Measurements from ENCODE around the gene RAB43. TPM values are rescaled to one million over a fixed set of nuclear protein-coding genes. Genes with fewer than 3 reads are reported as not detected.

The RAB43 gene
- polyA plus RNA-seq, 2 of the 4 experiments (the other 2 are of a cell fraction) = 1.6 to 2.9 TPM

DNA sequence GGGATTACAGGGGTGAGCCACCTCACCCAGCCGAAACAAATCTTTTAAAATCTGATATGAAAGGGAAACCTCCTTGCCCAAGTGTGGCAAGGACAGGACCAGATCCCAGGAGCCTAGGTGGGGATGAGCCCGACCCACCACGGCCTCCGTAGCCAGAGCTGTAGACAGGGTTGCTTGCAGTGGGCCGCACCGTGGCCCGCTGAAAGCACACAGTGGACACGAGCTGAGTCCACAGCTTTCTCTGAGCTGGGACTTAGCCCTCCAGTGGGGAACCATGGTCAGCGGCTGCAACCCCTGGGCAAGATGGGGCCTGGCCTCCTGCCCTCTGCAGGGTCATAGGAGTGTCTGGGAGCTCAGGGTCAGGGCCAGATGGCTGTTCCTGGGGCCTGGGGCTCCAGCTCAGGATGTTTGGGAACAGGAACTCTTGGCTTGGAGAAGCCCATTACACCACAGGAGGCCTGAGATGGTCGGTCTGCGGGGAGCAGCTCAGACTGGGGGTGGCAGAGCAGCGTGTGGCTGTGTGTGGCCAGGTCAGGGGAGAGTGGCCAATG, 36.4 kb downstream of the RAB43 start:
- Histone ChIP-seq H3K4me2 (no peak overlapping the region), H3K4me1 (no peaks in the 10 kb centered on the region), H3K9me3 (no peaks in the 10 kb centered on the region), H3K4me3 (no peak overlapping the region), H3K27ac (no peak overlapping the region)
- ChIA-PET CTCF (interaction anchor here (1.4 to 2.7 kb wide), 2 partner anchors 32 kb away, joined by 6 to 10 read pairs; no protein-coding TSS in a partner anchor), POLR2A (no interaction called here)
- TF ChIP-seq HOXA7 (CRISPR knock-in tag; IDR thresholded peaks at IDR 0.05) (no peak), EP300 (IDR thresholded peaks at IDR 0.05) (no peak), CHD2 (IDR thresholded peaks at IDR 0.05; ENCODE audit: low read length, partially characterized antibody) (no peak), RAD21 (conservative IDR thresholded peaks at IDR 0.05 in 1 of 2, IDR thresholded peaks at IDR 0.05 in 1 of 2) (no peak), MAZ (IDR thresholded peaks at IDR 0.05; ENCODE audit: borderline replicate concordance, low read depth, low read length) (no peak), NFE2L2 (conservative IDR thresholded peaks at IDR 0.05; ENCODE audit: low read length) (no peak), HEYL (CRISPR knock-in tag; IDR thresholded peaks at IDR 0.05) (no peak), POLR2A (IDR thresholded peaks at IDR 0.05; ENCODE audit: low read length) (no peak), RFX5 (IDR thresholded peaks at IDR 0.05) (no peak), KDM1A (IDR thresholded peaks at IDR 0.05; ENCODE audit: low read depth) (no peak)
- TF ChIP-seq, protein P1, sequence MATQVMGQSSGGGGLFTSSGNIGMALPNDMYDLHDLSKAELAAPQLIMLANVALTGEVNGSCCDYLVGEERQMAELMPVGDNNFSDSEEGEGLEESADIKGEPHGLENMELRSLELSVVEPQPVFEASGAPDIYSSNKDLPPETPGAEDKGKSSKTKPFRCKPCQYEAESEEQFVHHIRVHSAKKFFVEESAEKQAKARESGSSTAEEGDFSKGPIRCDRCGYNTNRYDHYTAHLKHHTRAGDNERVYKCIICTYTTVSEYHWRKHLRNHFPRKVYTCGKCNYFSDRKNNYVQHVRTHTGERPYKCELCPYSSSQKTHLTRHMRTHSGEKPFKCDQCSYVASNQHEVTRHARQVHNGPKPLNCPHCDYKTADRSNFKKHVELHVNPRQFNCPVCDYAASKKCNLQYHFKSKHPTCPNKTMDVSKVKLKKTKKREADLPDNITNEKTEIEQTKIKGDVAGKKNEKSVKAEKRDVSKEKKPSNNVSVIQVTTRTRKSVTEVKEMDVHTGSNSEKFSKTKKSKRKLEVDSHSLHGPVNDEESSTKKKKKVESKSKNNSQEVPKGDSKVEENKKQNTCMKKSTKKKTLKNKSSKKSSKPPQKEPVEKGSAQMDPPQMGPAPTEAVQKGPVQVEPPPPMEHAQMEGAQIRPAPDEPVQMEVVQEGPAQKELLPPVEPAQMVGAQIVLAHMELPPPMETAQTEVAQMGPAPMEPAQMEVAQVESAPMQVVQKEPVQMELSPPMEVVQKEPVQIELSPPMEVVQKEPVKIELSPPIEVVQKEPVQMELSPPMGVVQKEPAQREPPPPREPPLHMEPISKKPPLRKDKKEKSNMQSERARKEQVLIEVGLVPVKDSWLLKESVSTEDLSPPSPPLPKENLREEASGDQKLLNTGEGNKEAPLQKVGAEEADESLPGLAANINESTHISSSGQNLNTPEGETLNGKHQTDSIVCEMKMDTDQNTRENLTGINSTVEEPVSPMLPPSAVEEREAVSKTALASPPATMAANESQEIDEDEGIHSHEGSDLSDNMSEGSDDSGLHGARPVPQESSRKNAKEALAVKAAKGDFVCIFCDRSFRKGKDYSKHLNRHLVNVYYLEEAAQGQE (IDR thresholded peaks at IDR 0.05) = no peak
- TF ChIP-seq, protein P2, sequence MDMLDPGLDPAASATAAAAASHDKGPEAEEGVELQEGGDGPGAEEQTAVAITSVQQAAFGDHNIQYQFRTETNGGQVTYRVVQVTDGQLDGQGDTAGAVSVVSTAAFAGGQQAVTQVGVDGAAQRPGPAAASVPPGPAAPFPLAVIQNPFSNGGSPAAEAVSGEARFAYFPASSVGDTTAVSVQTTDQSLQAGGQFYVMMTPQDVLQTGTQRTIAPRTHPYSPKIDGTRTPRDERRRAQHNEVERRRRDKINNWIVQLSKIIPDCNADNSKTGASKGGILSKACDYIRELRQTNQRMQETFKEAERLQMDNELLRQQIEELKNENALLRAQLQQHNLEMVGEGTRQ (IDR thresholded peaks at IDR 0.05) = no peak
- TF ChIP-seq, protein P3, sequence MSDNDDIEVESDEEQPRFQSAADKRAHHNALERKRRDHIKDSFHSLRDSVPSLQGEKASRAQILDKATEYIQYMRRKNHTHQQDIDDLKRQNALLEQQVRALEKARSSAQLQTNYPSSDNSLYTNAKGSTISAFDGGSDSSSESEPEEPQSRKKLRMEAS (IDR thresholded peaks at IDR 0.05) = no peak
- TF ChIP-seq, protein P4, sequence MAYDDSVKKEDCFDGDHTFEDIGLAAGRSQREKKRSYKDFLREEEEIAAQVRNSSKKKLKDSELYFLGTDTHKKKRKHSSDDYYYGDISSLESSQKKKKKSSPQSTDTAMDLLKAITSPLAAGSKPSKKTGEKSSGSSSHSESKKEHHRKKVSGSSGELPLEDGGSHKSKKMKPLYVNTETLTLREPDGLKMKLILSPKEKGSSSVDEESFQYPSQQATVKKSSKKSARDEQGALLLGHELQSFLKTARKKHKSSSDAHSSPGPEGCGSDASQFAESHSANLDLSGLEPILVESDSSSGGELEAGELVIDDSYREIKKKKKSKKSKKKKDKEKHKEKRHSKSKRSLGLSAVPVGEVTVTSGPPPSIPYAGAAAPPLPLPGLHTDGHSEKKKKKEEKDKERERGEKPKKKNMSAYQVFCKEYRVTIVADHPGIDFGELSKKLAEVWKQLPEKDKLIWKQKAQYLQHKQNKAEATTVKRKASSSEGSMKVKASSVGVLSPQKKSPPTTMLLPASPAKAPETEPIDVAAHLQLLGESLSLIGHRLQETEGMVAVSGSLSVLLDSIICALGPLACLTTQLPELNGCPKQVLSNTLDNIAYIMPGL (CRISPR knock-in tag; IDR thresholded peaks at IDR 0.05; ENCODE audit: borderline replicate concordance) = no peak
- ATAC-seq = no peak
- no peak for FAIRE-seq
- WGBS (ENCODE audit: missing lambda C conversion rate) = 91% methylated on average over 8 of the region's 12 CpGs
- no peak for DNase-seq (ENCODE audit: low read depth in 1 of 2, low spot score in 1 of 2)

DNA sequence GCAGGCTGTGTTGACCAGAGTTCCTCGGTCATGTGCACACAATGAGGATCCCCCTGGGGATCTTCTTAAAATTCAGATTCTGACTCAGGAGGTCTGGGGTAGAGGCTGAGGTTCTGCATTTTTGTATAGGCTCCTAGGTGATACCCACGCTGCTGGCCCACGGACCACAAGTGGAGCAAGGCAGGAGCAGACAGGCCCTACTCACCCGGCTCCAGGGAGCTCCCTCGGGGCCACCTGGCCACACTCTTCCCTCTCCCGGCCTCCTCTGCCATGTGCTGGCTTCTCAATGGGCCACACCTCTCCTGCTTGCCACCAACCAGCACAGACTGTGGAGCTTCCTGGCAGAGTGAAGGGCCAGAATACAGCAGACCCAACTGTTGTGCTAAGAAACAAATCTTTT, 37.1 kb downstream of the RAB43 start:
- 75% methylated on average over 6 of the region's 6 CpGs for WGBS (ENCODE audit: missing lambda C conversion rate)
- POLR2A ChIA-PET = no interaction called here
- CTCF ChIA-PET = interaction anchor here (1.4 kb wide), 1 partner anchor 31 kb away, joined by 6 read pairs; no protein-coding TSS in a partner anchor
- ATAC-seq = no peak
- no peak overlapping the region for H3K4me2 ChIP-seq
- no peak overlapping the region for H3K4me3 ChIP-seq
- H3K27ac ChIP-seq = no peak overlapping the region
- FAIRE-seq = no peak
- no peak for DNase-seq (ENCODE audit: low read depth in 1 of 2, low spot score in 1 of 2)
- H3K9me3 ChIP-seq = no peaks in the 10 kb centered on the region
- no peak for TF ChIP-seq POLR2AphosphoS2 (conservative IDR thresholded peaks at IDR 0.05; ENCODE audit: low read length)
- H3K4me1 ChIP-seq = no peaks in the 10 kb centered on the region

DNA sequence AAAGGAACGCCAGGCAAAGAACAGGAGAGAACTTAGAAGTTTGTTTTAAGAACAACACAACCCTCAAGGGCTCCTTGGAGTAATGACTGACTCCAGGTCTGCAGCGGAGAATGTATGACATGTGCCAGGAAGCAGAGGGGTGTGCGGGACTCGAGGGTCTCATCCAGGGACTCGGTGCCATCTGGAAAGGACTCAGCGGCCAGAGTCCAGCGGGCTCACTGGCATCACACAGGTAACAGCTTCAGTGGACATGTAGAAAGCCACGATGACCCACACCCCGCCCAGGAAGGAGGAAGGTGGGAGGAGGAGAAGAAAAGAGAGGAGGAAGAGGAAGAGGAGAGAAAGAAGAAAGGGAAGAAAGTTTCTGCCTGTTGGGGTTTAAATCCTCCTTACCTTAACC, 39.6 kb downstream of the RAB43 start:
- FAIRE-seq (no peak), DNase-seq (ENCODE audit: low read depth in 1 of 2, low spot score in 1 of 2) (no peak), ATAC-seq (no peak)
- WGBS (ENCODE audit: missing lambda C conversion rate) = 80% methylated on average over 9 of the region's 9 CpGs
- no peaks in the 10 kb centered on the region for H3K4me1 ChIP-seq
- TF ChIP-seq JUNB (IDR thresholded peaks at IDR 0.05) (no peak), SREBF2 (IDR thresholded peaks at IDR 0.05) (no peak), SMC3 (IDR thresholded peaks at IDR 0.05) (no peak), POLR2AphosphoS2 (conservative IDR thresholded peaks at IDR 0.05; ENCODE audit: low read length) (no peak), HEYL (CRISPR knock-in tag; IDR thresholded peaks at IDR 0.05) (no peak)
- no peak overlapping the region for H3K4me3 ChIP-seq
- CTCF ChIA-PET = no interaction called here
- no peak overlapping the region for H3K27ac ChIP-seq
- no peak overlapping the region for H3K4me2 ChIP-seq
- POLR2A ChIA-PET = no interaction called here
- H3K9me3 ChIP-seq = no peaks in the 10 kb centered on the region
